ENCODE data around the gene FRK.
"Not testable (repeated sequence)": the region's sequence is repeated elsewhere in the genome, so short reads cannot be mapped to it uniquely, and the experiment has no call there.

FRK gene

DNA sequence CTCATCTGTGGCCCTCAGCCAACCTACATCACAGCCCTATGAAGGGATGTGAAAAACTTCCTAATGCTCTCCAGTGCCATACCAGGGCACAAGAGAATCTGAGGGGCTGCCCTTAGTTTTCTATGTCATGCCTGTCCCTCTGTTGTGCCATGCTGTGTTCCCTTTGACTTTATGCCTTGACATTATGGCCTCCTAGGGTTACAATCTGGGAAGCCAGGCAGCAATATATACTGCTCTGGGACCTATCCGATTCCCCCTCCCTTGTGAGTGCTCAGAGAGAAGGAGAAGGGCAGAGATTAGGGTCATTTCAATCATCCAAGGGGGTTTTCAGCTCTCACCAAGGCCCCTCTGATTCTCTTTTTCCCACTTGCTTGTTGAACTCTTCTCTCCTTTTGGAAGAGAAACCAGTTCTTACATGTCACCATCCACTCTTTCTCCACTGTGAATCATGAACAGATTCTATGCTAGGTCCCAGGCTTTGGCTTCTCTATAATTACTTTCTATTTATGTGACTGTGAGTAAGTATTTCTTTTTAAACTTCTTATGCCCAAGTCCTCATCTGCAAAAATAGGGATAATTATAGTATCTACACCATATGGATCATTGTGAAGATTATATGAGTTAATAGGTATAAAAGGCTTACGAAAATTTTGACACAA lies 14.2 kb upstream of the FRK start:
- no peak for DNase-seq

- no peak for DNase-seq
Measured at GRCh38 chr6:116073765-116074440, 13.2 kb upstream of the FRK start.

DNA sequence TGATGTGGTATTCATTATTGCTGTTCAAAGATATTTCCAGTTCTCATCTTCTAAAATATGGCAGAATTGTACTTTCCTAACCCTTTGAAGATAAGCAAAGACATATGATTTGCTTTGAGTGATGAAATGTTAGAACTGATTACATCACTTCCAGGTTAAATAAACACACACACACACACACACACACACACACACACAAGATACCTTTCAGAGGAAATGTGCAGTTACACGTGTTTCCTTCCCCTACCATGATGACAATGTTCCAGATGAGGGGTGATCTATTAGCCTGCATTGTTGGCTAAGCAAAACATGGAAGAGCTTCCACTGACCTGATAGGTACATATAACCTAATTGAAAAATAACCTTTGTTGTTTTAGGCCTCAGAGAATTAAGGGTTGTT lies 11.7 kb upstream of the FRK start:
- no peak for DNase-seq

GRCh38 chr6:116070616-116071389 lies 10.1 kb upstream of the FRK start:
- no peak for DNase-seq

- no peak for DNase-seq
Measured at GRCh38 chr6:116070101-116070500, 9.4 kb upstream of the FRK start.

DNA sequence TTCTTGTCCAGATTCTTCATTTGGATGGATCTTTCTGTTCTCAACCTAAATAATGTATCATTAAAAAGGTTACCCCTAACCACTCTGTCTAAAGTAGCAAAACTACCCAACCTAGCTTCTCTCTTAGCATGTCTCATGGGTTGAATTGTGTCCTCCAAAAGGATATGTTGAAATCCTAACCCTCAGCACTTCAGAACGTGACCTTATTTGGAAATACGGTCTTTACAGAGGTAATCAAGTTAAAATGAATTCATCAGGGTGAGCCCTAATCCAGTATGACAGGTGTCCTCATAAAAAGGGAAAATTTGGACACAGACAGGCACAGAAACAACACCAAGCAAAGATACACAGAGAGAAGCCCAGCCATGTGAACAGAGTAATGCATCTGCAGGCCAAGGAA lies 6.1 kb upstream of the FRK start:
- DNase-seq, result no peak

DNA sequence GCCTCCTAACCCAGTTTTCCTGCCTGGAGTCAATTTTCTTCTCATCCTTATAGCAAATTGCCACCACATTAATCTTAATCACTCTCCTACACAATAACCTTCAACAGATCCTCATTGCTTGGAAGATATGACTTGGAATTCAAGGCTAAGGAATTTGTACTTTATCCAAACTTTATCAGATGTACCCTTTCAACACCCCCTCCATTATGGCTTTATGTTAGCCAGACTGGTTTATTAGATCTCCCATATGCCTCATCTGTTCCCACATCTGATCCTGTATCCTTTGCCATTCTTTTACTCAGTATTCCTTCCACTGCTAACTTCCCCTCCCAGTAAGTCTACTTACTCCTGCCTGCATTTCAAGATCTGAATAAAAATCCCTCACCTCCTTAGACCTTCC lies 4.0 kb upstream of the FRK start:
- DNase-seq, result no peak

DNA sequence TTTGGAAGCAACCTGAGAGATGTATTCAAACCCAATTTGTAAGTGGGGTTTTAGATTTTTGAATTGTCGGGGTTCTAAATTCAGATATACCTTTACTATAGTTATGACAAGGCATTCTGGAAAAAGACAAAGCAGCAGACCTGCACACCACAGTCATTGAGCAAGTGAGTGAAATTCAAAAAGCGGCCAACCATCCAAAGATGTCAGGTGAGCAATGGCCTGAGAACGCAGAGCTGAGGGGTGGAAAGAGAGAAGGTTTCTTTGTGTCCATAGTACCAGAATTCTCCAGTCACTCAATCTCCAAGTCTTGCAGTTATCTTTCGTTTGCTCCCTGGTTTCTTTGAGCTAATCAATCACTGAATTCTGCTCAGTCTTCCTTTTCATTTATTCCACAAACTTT lies 1.8 kb upstream of the FRK start:
- DNase-seq, result no peak

DNA sequence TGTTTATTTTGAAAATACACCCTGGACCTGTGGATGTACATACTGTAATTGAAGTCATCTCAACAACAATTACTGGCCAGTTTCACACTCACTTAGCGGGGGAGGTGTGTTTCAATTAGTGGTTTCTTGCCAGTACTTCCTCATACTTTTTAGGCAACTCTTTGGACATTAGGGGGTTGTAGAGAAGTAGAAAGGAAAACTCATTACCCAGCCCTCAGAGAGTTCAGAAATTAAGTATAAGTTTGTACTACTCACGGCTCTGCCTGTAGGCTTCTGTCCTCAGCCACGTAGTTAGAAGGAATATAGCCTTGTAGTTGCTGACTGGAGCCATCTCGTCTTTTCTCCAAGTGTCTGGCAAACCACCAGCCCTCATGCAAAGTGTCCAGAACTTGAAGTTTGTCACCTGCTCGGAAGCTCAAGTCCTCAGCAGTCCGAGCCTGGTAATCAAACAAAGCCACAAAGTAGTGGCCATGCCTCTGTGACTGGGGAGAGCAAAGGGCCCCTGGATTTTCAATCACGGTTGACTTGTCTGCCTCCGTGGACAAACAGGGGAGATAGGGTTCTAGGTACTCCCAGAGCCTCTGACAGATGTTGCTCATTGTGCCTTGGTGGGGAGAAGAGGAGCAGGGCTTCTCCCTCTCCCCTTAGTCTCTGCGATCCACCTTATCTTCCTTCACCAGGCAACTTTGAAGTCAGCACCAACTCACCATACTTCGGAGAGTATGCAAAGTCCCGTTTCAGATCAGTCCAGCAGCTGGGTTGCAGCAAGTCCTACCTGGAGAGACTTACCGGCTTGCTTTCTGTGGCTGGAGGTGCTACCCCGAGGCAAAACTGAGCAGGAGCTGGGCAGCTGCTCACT lies 749 bp downstream of the FRK start:
- no peak for DNase-seq

GRCh38 chr6:116057766-116058165 lies 2.9 kb downstream of the FRK start:
- DNase-seq, result no peak

- DNase-seq, result no peak
Measured at GRCh38 chr6:116055513-116055912, 5.2 kb downstream of the FRK start.

DNA sequence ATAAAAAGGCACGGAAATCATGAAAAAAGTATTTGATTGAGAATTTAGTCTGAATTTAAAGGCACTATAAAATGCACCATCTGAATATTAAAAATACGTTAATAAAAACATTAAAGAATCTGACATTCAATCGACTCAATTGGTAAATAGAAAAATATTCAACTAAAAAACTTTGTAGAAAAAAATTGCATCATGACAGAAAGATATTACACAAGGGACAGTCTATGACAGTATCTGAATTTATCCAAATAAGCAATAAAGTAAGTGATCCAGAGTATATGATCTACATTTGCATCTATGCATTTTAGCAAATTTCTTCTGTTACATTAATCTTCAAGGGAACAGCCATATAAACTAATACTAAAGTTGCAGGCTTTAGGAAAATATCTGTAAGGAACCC lies 9.4 kb downstream of the FRK start:
- no peak for DNase-seq

- no peak for DNase-seq
Measured at GRCh38 chr6:116050737-116051136, 10.0 kb downstream of the FRK start.

DNA sequence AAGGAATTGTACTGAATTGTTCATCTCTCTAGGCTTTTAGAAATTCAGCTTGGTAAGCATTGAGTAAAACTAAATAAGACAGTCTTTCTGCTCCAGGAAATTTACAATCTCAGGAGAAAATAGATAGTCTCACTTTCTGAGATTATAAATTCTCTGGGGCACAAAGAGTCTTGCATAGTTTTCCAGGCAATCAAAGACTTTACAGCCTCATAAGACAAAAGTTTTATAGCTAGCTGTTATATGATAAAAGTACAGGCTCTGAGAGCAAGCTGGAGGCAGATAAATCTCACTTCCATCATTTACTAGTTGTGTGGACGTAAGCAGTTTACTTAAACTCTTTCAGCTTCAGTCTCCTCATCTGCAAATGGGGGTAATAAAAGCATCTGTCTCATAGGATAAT lies 11.4 kb downstream of the FRK start:
- no peak for DNase-seq

- DNase-seq, result no peak
Measured at GRCh38 chr6:116047173-116047933, 13.3 kb downstream of the FRK start.

- DNase-seq, result no peak
Measured at GRCh38 chr6:116046737-116047136, 14.0 kb downstream of the FRK start.

DNA sequence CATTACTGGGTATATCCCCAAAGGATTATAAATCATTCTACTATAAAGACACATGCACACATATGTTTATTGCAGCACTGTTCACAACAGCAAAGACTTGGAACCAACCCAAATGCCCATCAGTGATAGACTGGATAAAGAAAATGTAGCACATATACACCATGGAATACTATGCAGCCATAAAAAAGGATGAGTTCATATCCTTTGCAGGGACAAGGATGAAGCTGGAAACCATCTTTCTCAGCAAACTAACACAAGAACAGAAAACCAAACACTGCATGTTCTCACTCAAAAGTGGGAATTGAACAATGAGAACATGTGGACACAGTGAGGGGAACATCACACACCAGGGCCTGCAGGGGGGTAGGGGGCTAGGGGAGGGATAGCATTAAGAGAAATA lies 14.4 kb downstream of the FRK start:
- DNase-seq, result not testable (repeated sequence)

GRCh38 chr6:116041934-116042333 lies 18.8 kb downstream of the FRK start:
- no peak for DNase-seq

GRCh38 chr6:116040993-116041392 lies 19.7 kb downstream of the FRK start:
- no peak for DNase-seq

- no peak for DNase-seq
Measured at GRCh38 chr6:116036885-116037284, 23.8 kb downstream of the FRK start.

GRCh38 chr6:116036075-116036773 lies 24.5 kb downstream of the FRK start:
- DNase-seq, result no peak

- DNase-seq, result no peak
Measured at GRCh38 chr6:116035616-116036015, 25.1 kb downstream of the FRK start.

Data from stimulated activated CD4-positive, alpha-beta T cell treated with anti-CD3 and anti-CD28 coated beads, Interleukin-2, amount 100 ng/mL, for 48 hours (primary cell).